ENCODE measurements around the gene DCC.

DCC gene

DNA sequence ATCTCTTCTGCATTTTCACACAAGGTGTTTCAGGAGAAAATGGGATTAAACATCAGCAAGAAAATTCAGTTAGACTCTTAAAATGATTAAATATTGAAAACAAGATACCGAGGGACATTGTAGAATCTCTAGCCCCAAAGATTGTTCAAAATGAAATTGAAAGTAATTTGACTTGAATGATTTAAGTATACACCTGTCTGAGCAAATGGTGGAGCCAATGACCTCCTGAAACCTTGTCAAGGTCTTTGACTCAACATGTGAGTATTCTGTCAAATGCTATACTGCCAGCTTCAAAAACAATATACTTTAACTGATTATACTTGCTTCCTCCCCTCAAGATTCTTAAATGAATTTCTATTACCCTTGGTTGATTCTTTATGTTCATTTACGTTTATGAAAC is 411.0 kb downstream of the DCC start:
- Histone ChIP-seq H3K79me2 (no peaks in the 10 kb centered on the region), H3K27ac (no peak overlapping the region), H3K9ac (no peak overlapping the region), H3K27me3 (ENCODE audit: control insufficient read depth, insufficient read depth, low read length) (no peaks in the 10 kb centered on the region), H3K4me3 (ENCODE audit: low read depth, low read length) (no peak overlapping the region), H3K36me3 (ENCODE audit: control insufficient read depth, insufficient read depth, low read length) (no peaks in the 10 kb centered on the region), H2AFZ (no peak overlapping the region), H3K9me3 (ENCODE audit: control insufficient read depth, low read length) (no peaks in the 10 kb centered on the region), H3K4me1 (no peaks in the 10 kb centered on the region), H3K4me2 (ENCODE audit: low read length) (no peak overlapping the region)
- TF ChIP-seq, protein P1, sequence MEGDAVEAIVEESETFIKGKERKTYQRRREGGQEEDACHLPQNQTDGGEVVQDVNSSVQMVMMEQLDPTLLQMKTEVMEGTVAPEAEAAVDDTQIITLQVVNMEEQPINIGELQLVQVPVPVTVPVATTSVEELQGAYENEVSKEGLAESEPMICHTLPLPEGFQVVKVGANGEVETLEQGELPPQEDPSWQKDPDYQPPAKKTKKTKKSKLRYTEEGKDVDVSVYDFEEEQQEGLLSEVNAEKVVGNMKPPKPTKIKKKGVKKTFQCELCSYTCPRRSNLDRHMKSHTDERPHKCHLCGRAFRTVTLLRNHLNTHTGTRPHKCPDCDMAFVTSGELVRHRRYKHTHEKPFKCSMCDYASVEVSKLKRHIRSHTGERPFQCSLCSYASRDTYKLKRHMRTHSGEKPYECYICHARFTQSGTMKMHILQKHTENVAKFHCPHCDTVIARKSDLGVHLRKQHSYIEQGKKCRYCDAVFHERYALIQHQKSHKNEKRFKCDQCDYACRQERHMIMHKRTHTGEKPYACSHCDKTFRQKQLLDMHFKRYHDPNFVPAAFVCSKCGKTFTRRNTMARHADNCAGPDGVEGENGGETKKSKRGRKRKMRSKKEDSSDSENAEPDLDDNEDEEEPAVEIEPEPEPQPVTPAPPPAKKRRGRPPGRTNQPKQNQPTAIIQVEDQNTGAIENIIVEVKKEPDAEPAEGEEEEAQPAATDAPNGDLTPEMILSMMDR (IDR thresholded peaks at IDR 0.05): no peak

DNA sequence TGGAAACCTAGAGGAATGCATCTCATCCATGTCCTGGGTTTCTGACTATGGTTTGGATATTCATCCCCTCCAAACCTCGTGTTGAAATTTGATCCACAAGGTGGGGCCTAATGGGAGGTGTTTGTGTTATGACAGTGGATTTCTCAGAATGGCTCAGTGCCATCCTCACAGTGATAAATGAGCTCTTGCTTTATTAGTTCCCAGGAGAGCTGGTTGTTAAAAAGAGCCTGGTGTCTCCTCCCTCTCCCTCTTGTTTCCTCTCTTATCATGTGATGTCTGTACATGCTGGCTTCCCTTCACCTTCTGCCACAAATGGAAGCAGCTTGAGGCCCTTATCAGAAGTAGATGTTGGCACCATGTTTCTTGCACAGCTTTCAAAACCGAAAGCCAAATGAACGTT is 424.3 kb downstream of the DCC start:
- H3K79me2 ChIP-seq: no peaks in the 10 kb centered on the region
- no peaks in the 10 kb centered on the region for H3K27me3 ChIP-seq (ENCODE audit: control insufficient read depth, insufficient read depth, low read length)
- H3K4me2 ChIP-seq (ENCODE audit: low read length): no peak overlapping the region
- H3K9me3 ChIP-seq (ENCODE audit: control insufficient read depth, low read length): no peaks in the 10 kb centered on the region
- no peak overlapping the region for H3K9ac ChIP-seq
- H3K4me1 ChIP-seq: no peaks in the 10 kb centered on the region
- no peak overlapping the region for H3K4me3 ChIP-seq (ENCODE audit: low read depth, low read length)
- no peaks in the 10 kb centered on the region for H3K36me3 ChIP-seq (ENCODE audit: control insufficient read depth, insufficient read depth, low read length)
- TF ChIP-seq, protein P1 (IDR thresholded peaks at IDR 0.05): no peak
- no peak overlapping the region for H2AFZ ChIP-seq
- H3K27ac ChIP-seq: no peak overlapping the region

DNA sequence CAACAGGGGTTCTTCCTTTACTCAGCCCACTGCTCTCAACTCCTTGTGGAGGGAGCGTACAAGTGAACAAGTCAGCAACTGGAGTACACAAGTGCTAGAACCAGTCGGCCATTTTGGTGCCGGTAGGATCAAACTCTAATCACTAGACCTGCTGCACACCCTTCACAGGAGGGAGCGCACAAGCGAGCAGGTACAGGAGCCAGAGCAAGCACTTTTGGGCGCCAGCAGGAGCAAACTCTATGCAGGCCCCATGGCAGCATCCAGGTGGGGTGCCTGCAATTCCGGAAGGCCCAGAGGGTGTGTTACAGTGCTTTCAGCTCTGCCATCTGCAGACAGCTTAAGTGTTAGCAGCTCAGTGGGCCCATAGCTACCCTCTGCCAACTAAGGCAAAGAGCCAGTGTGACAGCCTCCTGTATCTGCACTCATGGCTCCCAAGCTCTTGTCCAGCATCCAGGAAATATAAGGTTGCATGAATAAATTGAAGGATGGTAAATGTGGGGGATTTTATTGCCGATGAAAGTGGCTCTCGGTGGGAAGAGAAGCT is 426.1 kb downstream of the DCC start:
- no peaks in the 10 kb centered on the region for H3K4me1 ChIP-seq
- TF ChIP-seq, protein P1 (IDR thresholded peaks at IDR 0.05): no peak
- no peak overlapping the region for H3K4me3 ChIP-seq (ENCODE audit: low read depth, low read length)
- no peak overlapping the region for H3K4me2 ChIP-seq (ENCODE audit: low read length)
- H3K36me3 ChIP-seq (ENCODE audit: control insufficient read depth, insufficient read depth, low read length): no peaks in the 10 kb centered on the region
- H3K27me3 ChIP-seq (ENCODE audit: control insufficient read depth, insufficient read depth, low read length): no peaks in the 10 kb centered on the region
- no peaks in the 10 kb centered on the region for H3K79me2 ChIP-seq
- no peak overlapping the region for H3K9ac ChIP-seq
- H2AFZ ChIP-seq: no peak overlapping the region
- no peak overlapping the region for H3K27ac ChIP-seq
- no peaks in the 10 kb centered on the region for H3K9me3 ChIP-seq (ENCODE audit: control insufficient read depth, low read length)

DNA sequence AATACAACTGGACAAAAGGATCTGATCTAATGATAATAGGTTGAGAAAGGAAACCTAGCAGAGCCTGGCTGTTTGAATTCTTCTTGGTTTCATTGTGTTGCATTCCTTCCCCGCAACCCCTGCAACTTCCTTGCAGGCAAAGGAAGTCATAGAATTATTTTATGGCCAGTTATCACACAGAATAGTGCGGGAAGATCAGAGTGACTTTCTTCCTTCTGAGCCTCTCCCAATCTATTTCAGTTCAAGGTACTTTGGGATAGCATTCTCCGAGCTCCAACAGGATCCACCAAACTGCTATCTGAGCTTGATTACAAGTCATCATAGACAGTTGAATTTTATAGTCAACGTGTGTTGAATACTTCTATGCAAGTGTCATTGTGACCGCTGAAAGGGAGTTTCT is 441.1 kb downstream of the DCC start:
- TF ChIP-seq, protein P1 (IDR thresholded peaks at IDR 0.05): no peak
- Histone ChIP-seq H3K9me3 (ENCODE audit: control insufficient read depth, low read length) (no peaks in the 10 kb centered on the region), H3K27me3 (ENCODE audit: control insufficient read depth, insufficient read depth, low read length) (no peaks in the 10 kb centered on the region), H3K4me2 (ENCODE audit: low read length) (no peak overlapping the region), H3K79me2 (no peaks in the 10 kb centered on the region), H3K4me3 (ENCODE audit: low read depth, low read length) (no peak overlapping the region), H3K27ac (no peak overlapping the region), H3K9ac (no peak overlapping the region), H3K4me1 (no peaks in the 10 kb centered on the region), H3K36me3 (ENCODE audit: control insufficient read depth, insufficient read depth, low read length) (no peaks in the 10 kb centered on the region), H2AFZ (no peak overlapping the region)

DNA sequence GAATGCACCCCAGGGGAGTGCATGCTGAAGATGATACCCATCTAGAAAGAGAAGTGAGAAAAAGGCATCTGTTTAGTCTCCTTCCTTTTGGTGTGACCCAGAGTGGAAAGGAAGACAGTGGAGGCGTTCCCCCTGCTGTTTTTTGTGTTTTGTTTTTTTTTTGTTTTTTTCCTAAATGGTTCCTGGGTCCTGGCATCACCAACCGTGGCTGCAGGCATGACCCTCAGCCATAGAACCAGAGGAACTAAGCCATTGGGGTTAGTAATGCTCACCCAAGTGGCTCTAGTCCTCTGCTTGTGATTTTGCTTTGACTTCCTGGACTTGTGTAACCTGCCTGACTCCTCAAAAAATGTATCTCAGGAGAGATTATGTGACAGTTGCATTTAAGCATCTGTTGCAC is 451.3 kb downstream of the DCC start:
- no peaks in the 10 kb centered on the region for H3K79me2 ChIP-seq
- H3K9ac ChIP-seq: no peak overlapping the region
- H3K36me3 ChIP-seq (ENCODE audit: control insufficient read depth, insufficient read depth, low read length): no peaks in the 10 kb centered on the region
- no peaks in the 10 kb centered on the region for H3K9me3 ChIP-seq (ENCODE audit: control insufficient read depth, low read length)
- H3K4me2 ChIP-seq (ENCODE audit: low read length): no peak overlapping the region
- no peak overlapping the region for H3K27ac ChIP-seq
- TF ChIP-seq, protein P1 (IDR thresholded peaks at IDR 0.05): no peak
- no peak overlapping the region for H3K4me3 ChIP-seq (ENCODE audit: low read depth, low read length)
- no peak overlapping the region for H2AFZ ChIP-seq
- H3K27me3 ChIP-seq (ENCODE audit: control insufficient read depth, insufficient read depth, low read length): no peaks in the 10 kb centered on the region
- H3K4me1 ChIP-seq: no peaks in the 10 kb centered on the region
